HG03066 (cell line): ENCODE data around the gene MMP14.
"Not testable (repeated sequence)": the region's sequence is repeated elsewhere in the genome, so short reads cannot be mapped to it uniquely, and the experiment has no call there.

ENCODE experiments used
- ATAC-seq: cut with Tn5 transposase; IDR thresholded peaks from one replicate; pipeline ENCODE4 v1.9.1; 2021; ENCODE audit warnings: low read depth; ENCODE audit not compliant: unreplicated experiment

The MMP14 gene

DNA sequence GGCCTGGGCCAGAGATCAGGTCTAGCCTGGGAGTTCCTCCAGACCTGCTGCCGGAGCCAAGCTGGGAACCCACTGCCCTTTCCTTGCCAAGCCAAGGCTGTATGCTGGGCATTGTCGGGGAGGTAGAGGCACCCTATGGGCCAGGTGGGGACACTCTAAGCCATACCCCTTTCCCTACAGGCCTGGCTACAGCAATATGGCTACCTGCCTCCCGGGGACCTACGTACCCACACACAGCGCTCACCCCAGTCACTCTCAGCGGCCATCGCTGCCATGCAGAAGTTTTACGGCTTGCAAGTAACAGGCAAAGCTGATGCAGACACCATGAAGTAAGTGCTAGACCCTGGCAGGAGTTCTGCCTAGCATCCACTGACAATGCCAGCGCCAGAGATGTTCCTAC lies 4.9 kb downstream of the MMP14 start:
- ATAC-seq: no peak

- no peak for ATAC-seq
Measured at GRCh38 chr14:22841769-22842168, 5.4 kb downstream of the MMP14 start.

GRCh38 chr14:22842211-22843122 lies 6.1 kb downstream of the MMP14 start:
- no peak for ATAC-seq

DNA sequence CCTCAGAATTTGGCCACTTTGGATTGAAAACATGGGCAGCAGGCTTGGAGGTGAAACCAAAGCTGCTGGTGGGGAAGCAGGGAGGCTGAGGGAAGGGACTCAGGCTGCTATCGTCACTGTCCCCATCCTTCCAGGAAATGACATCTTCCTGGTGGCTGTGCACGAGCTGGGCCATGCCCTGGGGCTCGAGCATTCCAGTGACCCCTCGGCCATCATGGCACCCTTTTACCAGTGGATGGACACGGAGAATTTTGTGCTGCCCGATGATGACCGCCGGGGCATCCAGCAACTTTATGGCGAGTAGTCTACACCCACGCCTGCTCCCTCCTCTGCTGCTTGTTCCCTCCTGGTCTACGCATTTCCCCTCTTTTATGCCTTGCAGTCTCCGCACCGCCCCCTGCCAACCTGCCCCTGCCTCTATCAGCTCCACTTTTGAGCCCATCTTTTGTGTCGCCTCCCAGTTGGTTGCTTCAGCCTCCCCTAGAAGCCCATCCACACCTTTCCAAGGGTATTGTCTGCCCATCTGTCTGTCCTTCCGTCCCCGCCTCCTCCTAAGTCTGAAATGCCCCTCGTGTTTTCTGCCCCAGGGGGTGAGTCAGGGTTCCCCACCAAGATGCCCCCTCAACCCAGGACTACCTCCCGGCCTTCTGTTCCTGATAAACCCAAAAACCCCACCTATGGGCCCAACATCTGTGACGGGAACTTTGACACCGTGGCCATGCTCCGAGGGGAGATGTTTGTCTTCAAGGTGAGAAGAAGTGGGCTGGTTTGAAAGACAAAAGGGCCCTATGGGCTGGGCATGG lies 6.9 kb downstream of the MMP14 start:
- no peak for ATAC-seq

GRCh38 chr14:22844221-22845102 lies 8.1 kb downstream of the MMP14 start:
- no peak for ATAC-seq

GRCh38 chr14:22845103-22845394 lies 8.7 kb downstream of the MMP14 start:
- no peak for ATAC-seq

DNA sequence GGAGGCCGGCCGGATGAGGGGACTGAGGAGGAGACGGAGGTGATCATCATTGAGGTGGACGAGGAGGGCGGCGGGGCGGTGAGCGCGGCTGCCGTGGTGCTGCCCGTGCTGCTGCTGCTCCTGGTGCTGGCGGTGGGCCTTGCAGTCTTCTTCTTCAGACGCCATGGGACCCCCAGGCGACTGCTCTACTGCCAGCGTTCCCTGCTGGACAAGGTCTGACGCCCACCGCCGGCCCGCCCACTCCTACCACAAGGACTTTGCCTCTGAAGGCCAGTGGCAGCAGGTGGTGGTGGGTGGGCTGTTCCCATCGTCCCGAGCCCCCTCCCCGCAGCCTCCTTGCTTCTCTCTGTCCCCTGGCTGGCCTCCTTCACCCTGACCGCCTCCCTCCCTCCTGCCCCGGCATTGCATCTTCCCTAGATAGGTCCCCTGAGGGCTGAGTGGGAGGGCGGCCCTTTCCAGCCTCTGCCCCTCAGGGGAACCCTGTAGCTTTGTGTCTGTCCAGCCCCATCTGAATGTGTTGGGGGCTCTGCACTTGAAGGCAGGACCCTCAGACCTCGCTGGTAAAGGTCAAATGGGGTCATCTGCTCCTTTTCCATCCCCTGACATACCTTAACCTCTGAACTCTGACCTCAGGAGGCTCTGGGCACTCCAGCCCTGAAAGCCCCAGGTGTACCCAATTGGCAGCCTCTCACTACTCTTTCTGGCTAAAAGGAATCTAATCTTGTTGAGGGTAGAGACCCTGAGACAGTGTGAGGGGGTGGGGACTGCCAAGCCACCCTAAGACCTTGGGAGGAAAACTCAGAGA lies 9.6 kb downstream of the MMP14 start:
- no peak for ATAC-seq

- no peak for ATAC-seq
Measured at GRCh38 chr14:22846811-22847307, 10.5 kb downstream of the MMP14 start.

DNA sequence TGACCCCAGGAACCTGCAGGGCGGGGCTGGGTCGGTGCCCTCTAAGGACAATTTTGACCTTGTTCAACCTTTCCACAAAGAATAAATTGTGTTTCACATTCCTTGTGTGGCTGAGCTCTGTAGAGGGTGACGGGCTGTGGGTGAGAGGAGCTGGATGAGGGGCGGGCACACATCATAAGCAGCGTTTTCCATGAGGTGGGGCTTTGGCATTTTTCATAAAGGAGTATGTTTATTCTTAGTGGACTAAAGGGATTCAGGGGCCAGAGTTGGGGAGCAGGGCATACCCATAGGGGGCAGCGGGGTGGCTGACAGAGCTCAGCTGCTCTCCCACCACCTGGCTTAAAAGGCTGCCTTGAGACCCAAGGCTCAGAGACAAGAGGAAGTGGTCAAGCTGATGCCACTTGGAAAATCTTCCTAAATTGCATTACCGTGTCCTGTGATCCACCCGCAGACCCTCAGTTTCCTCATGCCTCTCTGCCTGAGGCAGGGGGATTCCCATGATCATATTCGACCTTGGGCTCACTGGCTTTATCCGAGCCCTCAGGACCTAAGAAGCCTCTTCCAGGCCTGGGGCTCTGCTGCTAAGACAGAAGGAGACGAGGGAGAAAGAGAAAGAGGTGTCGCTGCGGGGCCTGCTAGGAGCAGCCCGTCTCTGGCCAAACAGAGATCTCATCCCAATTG lies 11.4 kb downstream of the MMP14 start:
- no peak for ATAC-seq

DNA sequence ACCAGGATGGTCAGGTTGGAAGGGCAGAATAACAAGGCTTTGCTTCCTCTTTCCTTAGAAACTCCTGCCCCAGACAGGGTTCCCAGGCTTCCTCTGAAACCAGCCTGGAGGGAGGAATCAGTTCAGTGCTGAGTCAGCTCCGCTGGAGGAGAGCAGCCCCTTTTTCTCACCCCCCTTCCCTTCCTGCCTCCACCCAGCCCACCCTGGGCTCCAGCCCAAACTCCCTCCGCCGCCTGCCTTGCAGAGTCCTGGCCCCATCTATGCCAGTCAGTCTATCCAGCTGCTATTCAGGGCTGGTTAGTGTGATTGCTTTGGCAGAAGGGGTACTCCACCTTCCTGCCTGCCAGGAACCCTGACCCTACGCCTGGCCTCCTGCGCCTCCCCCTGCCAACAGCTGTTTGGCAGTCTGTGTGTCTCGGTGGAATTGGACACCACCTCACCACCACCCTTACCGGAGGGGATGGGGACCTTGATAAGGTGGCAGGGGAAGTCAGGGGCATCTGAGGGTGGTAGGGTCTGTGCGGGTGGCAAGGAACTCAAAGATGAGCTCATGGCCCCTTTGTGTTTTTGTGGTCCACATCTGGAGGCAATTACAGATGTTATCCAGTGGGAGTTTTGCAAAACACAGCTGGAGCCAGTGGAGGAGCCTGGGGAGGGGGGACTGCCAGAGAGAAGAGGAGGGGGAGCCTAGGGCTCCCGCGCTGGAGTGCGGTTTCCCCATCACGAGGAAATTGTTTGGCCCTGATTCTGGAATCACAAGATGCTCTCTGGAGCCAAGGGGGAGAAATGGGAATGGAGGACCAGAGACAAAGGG lies 12.2 kb downstream of the MMP14 start:
- ATAC-seq: no peak

- no peak for ATAC-seq
Measured at GRCh38 chr14:22849212-22849819, 12.9 kb downstream of the MMP14 start.

- ATAC-seq: no peak
Measured at GRCh38 chr14:22850944-22851764, 14.8 kb downstream of the MMP14 start.

- ATAC-seq: not testable (repeated sequence)
Measured at GRCh38 chr14:22852178-22852577, 15.8 kb downstream of the MMP14 start.

DNA sequence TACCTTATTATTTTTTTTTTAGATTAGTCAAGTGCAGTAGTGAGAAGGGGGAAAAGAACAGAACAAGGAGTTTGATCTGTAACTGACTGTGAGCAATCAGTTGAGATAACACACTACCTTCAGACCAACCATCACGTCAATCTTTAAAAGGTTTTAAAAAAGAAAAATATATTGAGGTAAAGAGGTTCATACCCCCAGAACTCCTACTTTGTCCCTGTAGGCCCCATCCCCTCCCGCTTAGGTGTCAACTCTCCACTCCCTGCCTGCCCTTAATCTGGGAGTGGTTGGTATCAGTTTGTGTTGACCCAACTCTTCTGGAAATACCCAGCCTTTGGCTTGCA lies 16.2 kb downstream of the MMP14 start:
- ATAC-seq: no peak

GRCh38 chr14:22852940-22853767 lies 16.8 kb downstream of the MMP14 start:
- no peak for ATAC-seq

DNA sequence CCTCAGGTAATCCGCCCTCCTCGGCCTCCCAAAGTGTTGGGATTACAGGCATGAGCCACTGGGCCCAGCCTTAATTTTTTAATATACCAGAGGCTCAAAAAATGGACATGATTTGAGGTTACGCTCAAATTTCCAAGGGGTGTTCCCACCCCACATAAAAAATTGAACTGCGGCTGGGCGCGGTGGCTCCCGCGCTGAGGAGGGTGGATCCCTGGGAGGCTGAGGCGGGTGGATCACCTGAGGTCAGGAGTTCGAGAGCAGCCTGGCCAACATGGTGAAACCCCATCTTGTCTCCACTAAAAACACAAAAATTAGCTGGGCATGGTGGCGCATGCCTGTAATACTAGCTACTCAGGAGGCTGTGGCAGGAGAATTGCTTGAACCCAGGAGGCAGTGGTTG lies 17.9 kb downstream of the MMP14 start:
- ATAC-seq: not testable (repeated sequence)
